Choroid plexus epithelial cell (primary cell): ENCODE results near the gene RSF1.

ENCODE experiments used
- DNase-seq: peaks from one replicate; pipeline ENCODE4 v3.0.0-alpha.2; 2010; ENCODE audit warnings: low read depth
- H3K4me3 ChIP-seq: 2 replicates; pipeline ENCODE4 v1.5.1; 2011; ENCODE audit warnings: low read depth, mild to moderate bottlenecking, control low read depth, low read length, moderate library complexity
- TF ChIP-seq, protein P1 (sequence below): conservative IDR thresholded peaks from 2 replicates; pipeline ENCODE4 v1.5.1; 2011; ENCODE audit warnings: low read depth, mild to moderate bottlenecking, control low read depth, inconsistent platforms, low read length, moderate library complexity

RSF1 gene

GRCh38 chr11:77705876-77706579 lies 114.5 kb downstream of the RSF1 start:
- H3K4me3 ChIP-seq, result no peak overlapping the region
- peak; percentile 3 for DNase-seq
- TF ChIP-seq, protein P1, sequence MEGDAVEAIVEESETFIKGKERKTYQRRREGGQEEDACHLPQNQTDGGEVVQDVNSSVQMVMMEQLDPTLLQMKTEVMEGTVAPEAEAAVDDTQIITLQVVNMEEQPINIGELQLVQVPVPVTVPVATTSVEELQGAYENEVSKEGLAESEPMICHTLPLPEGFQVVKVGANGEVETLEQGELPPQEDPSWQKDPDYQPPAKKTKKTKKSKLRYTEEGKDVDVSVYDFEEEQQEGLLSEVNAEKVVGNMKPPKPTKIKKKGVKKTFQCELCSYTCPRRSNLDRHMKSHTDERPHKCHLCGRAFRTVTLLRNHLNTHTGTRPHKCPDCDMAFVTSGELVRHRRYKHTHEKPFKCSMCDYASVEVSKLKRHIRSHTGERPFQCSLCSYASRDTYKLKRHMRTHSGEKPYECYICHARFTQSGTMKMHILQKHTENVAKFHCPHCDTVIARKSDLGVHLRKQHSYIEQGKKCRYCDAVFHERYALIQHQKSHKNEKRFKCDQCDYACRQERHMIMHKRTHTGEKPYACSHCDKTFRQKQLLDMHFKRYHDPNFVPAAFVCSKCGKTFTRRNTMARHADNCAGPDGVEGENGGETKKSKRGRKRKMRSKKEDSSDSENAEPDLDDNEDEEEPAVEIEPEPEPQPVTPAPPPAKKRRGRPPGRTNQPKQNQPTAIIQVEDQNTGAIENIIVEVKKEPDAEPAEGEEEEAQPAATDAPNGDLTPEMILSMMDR, result no peak

DNA sequence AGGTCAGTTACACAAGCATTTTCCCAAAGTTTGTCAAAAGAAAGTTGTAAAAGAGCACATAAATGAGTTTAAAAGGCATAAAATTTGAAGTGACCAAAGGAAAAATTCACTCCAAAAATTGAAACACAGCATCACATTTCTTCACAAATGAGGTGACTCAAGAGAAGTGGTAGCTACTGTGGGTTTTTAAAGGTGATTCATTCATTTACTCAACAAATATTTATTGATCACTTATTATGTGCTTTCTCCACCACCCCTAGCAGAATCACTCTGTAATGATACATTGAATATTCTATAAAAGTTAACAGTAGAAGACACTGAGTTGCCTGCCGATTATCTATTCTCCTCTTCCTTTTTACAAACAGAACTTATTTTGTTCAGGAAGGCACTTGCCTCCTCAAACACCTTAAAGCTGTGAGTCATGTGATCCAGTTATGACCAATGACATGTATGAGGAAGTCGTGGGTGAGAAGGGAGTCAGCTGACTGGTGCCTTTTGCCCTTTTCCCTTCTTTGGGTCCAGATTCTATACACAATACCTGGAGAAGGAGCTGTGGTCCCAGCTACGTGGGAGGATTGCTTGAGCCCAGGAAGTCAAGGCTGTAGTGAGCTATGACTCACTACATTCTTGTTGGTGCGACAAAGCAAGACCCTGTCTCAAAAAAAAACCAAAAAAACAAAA lies 115.2 kb downstream of the RSF1 start:
- H3K4me3 ChIP-seq, result no peak overlapping the region
- TF ChIP-seq, protein P1, result no peak
- DNase-seq, result peak; percentile 60

GRCh38 chr11:77704029-77704428 lies 116.5 kb downstream of the RSF1 start:
- no peak overlapping the region for H3K4me3 ChIP-seq
- no peak for DNase-seq
- TF ChIP-seq, protein P1, result no peak

DNA sequence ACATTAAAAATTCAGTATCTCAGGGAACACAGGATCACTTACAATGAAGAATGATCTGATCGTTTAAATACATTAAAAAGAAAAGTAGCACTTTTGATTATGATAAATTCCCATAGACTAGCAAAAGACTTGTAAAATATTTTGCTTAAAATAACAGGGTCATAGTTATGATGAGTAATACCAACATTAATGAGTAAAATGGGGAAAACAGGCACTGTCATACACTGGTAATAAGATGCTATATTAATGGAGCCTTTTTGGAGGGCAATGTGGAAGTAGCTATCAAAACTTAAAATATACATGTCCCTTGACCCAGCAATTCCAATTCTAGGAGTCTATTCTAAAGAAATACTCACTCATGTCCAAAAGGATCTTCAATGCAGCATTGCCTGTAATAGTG lies 121.1 kb downstream of the RSF1 start:
- H3K4me3 ChIP-seq, result no peak overlapping the region
- no peak for DNase-seq

GRCh38 chr11:77698896-77699295 lies 121.6 kb downstream of the RSF1 start:
- H3K4me3 ChIP-seq, result no peak overlapping the region
- TF ChIP-seq, protein P1, result no peak
- peak; percentile 76 for DNase-seq

More for the DNA sequence above, 121.1 kb downstream of the RSF1 start:
- TF ChIP-seq, protein P1, result no peak

DNA sequence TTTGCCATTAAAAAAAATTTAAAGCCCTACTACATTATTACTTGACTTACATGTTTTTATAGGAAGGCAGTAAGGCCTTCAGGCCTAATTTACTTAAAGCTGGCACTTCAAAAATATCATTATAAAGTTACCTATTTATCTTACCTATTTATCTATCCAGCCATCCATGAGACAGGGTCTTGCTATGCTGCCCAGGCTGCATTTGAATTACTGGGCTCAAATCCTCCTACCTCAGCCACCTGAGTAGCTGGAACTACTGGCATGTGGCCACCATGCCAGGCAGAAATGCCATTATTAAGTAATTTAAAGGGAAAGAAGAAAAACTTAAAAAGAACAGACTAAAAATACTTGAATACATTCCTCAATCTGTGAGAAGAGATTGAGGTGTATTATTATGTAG lies 122.7 kb downstream of the RSF1 start:
- TF ChIP-seq, protein P1, result no peak
- no peak overlapping the region for H3K4me3 ChIP-seq
- no peak for DNase-seq
